Neuronal stem cell (in vitro differentiated cells): ENCODE results near the gene TESMIN.

Source experiments
- DNase-seq: peaks from one replicate; pipeline ENCODE4 v3.0.0-alpha.2; 2013; ENCODE audit warnings: low spot score
- H2AFZ ChIP-seq: one replicate; pipeline ENCODE4 v1.6.1; 2013; ENCODE audit warnings: mild to moderate bottlenecking, low read length, inconsistent platforms
- H2AK5ac ChIP-seq: 2 replicates; pipeline ENCODE4 v1.6.1; 2013; ENCODE audit warnings: low read depth, mild to moderate bottlenecking, inconsistent platforms, low read length, moderate library complexity, mixed read lengths
- H2BK120ac ChIP-seq: 2 replicates; pipeline ENCODE4 v1.6.1; 2013; ENCODE audit warnings: low read depth, mild to moderate bottlenecking, inconsistent platforms, low read length, moderate library complexity, mixed read lengths
- H2BK12ac ChIP-seq: one replicate; pipeline ENCODE4 v1.6.1; 2013; ENCODE audit warnings: low read length, inconsistent platforms
- H2BK15ac ChIP-seq: 2 replicates; pipeline ENCODE4 v1.6.1; 2013; ENCODE audit warnings: mild to moderate bottlenecking, low read length, inconsistent platforms, mixed read lengths
- H2BK5ac ChIP-seq: one replicate; pipeline ENCODE4 v1.6.1; 2013; ENCODE audit warnings: inconsistent platforms, mild to moderate bottlenecking, low read length, moderate library complexity
- H3K14ac ChIP-seq: one replicate; pipeline ENCODE4 v1.6.1; 2013; ENCODE audit warnings: low read length, inconsistent platforms
- H3K18ac ChIP-seq: 2 replicates; pipeline ENCODE4 v1.6.1; 2013; ENCODE audit warnings: low read length, inconsistent platforms
- H3K23ac ChIP-seq: 2 replicates; pipeline ENCODE4 v1.6.1; 2013; ENCODE audit warnings: low read depth, mild to moderate bottlenecking, mixed read lengths, low read length, inconsistent platforms; ENCODE audit not compliant: poor library complexity
- H3K27ac ChIP-seq: replicated peaks from 3 replicates; pipeline ENCODE4 v1.5.1; 2013; ENCODE audit warnings: low read length, inconsistent platforms
- H3K27me3 ChIP-seq, 3 experiments: 2 replicates each; pipeline ENCODE4 v1.6.1; 2013; ENCODE audit warnings: low read length in 3 of 3, mild to moderate bottlenecking in 2 of 3, inconsistent platforms in 1 of 3, low read depth in 1 of 3, mixed read lengths in 1 of 3, moderate library complexity in 1 of 3; ENCODE audit not compliant: control insufficient read depth in 3 of 3, insufficient read depth in 3 of 3
- H3K36me3 ChIP-seq, 2 donors: replicated peaks in 1 of 2; 2 replicates each; pipeline ENCODE4 v1.6.1; 2013; ENCODE audit warnings: low read length in 2 of 2; ENCODE audit not compliant: control insufficient read depth in 2 of 2, insufficient read depth in 2 of 2
- H3K4ac ChIP-seq: 2 replicates; pipeline ENCODE4 v1.6.1; 2013; ENCODE audit warnings: inconsistent platforms, mild to moderate bottlenecking, low read length, moderate library complexity
- H3K4me1 ChIP-seq, 2 donors: 1 replicate in 1 of 2; 2 replicates in 1 of 2; pipeline ENCODE4 v1.6.1; 2013; ENCODE audit warnings: low read length in 2 of 2, low read depth in 1 of 2; ENCODE audit not compliant: control insufficient read depth in 2 of 2, insufficient read depth in 1 of 2
- H3K4me2 ChIP-seq: one replicate; pipeline ENCODE4 v1.6.1; 2013; ENCODE audit warnings: mild to moderate bottlenecking, low read length, inconsistent platforms; ENCODE audit not compliant: insufficient read depth, poor library complexity, severe bottlenecking
- H3K4me3 ChIP-seq, 2 donors: 2 replicates each; pipeline ENCODE4 v1.5.1; 2013; ENCODE audit warnings: low read length in 2 of 2, mild to moderate bottlenecking in 2 of 2, inconsistent platforms in 1 of 2, moderate library complexity in 1 of 2
- H3K79me1 ChIP-seq: one replicate; pipeline ENCODE4 v1.6.1; 2013; ENCODE audit warnings: low read depth, mild to moderate bottlenecking, inconsistent platforms, low read length, moderate library complexity
- H3K9ac ChIP-seq: one replicate; pipeline ENCODE4 v1.6.1; 2013; ENCODE audit warnings: mild to moderate bottlenecking, low read depth, low read length, inconsistent platforms; ENCODE audit not compliant: poor library complexity
- H3K9me3 ChIP-seq, 2 donors: replicated peaks in 1 of 2; 2 replicates each; pipeline versions ENCODE3 to v1.6.1; 2013; ENCODE audit warnings: low read length in 2 of 2, mild to moderate bottlenecking in 2 of 2, inconsistent platforms in 1 of 2, low read depth in 1 of 2, mixed read lengths in 1 of 2, moderate library complexity in 1 of 2; ENCODE audit not compliant: control insufficient read depth in 2 of 2, insufficient read depth in 1 of 2
- H4K8ac ChIP-seq: one replicate; pipeline ENCODE4 v1.6.1; 2013; ENCODE audit warnings: low read depth, mild to moderate bottlenecking, inconsistent platforms, low read length, moderate library complexity
- H4K91ac ChIP-seq: one replicate; pipeline ENCODE4 v1.6.1; 2013; ENCODE audit warnings: low read length, low read depth, mild to moderate bottlenecking, inconsistent platforms; ENCODE audit not compliant: poor library complexity
- WGBS, 2 donors: extraction: QIAGEN DNeasy Blood & Tissue Kit; methylation state at CpG; one replicate each; pipeline ENCODE4 v1.1.7; 2013; ENCODE audit warnings: missing lambda C conversion rate in 2 of 2, mixed read lengths in 1 of 2; ENCODE audit not compliant: insufficient read length in 2 of 2, insufficient replicate concordance in 1 of 2; ENCODE audit errors: extremely low coverage in 2 of 2; 5-methylcytosine and 5-hydroxymethylcytosine counted together

The TESMIN gene

DNA sequence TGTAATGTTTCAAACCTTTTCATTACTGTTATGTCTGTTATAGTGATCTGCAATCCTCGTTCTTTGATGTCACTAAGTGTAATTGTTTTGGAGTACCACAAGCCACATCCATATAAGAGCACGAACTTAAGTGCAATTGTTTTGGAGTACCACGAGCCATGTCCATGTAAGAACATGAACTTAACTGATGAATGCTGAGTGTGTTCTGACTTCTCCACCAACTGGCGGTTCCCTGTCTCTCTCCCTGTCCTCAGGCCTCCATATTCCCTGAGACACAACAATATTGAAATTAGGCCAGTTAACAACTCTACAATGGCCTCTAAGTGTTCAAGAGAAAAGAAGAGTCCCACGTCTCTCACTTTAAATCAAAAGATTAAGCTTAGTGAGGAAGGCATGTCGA is 23.5 kb downstream of the TESMIN start:
- no peak overlapping the region for H3K23ac ChIP-seq
- H3K14ac ChIP-seq = no peak overlapping the region
- no peak overlapping the region for H3K18ac ChIP-seq
- no peaks in the 10 kb centered on the region for H3K4me1 ChIP-seq
- H2BK12ac ChIP-seq = no peak overlapping the region
- no peak overlapping the region for H3K9ac ChIP-seq
- no peaks in the 10 kb centered on the region for H3K9me3 ChIP-seq
- H3K4me3 ChIP-seq = no peak overlapping the region
- no peak overlapping the region for H2BK120ac ChIP-seq
- H4K91ac ChIP-seq = no peak overlapping the region
- H2BK15ac ChIP-seq = no peak overlapping the region
- no peak overlapping the region for H4K8ac ChIP-seq
- no peak overlapping the region for H2AK5ac ChIP-seq
- no CpG with 5 or more reads among the region's 6 CpGs for WGBS, 2 donors
- H3K36me3 ChIP-seq = no peaks in the 10 kb centered on the region
- DNase-seq = no peak
- no peak overlapping the region for H3K27ac ChIP-seq
- no peaks in the 10 kb centered on the region for H3K79me1 ChIP-seq
- no peak overlapping the region for H3K4me2 ChIP-seq
- H2BK5ac ChIP-seq = no peak overlapping the region
- peaks cover 0 to 26% (median 0%) of the 10 kb centered on the region in 3 experiments for H3K27me3 ChIP-seq
- H2AFZ ChIP-seq = no peak overlapping the region
- H3K4ac ChIP-seq = no peak overlapping the region

DNA sequence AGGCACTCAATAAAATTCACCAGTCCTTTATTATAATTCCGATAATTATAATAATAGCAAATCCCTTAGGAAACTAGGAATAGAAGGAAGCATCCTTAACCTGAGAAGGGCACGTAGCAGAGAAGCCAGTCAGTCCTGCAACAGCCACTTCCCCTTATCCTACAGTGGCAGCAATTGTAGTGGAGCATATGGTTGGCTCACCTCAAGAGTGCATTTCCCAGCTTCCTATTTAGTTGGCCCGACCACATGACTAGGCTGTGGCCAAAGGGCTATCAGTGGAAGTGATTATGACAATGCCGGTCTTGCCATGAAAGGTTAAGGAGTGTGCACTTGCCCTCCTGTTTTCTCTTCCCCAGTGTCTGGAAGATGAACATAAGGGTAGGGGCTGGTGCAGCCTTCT is 27.0 kb downstream of the TESMIN start:
- H3K9me3 ChIP-seq = peaks cover 2 to 5% of the 10 kb centered on the region in 2 donors
- no peaks in the 10 kb centered on the region for H3K36me3 ChIP-seq
- H3K27ac ChIP-seq = no peak overlapping the region
- DNase-seq = no peak
- H3K18ac ChIP-seq = no peak overlapping the region
- peaks cover 0 to 13% (median 0%) of the 10 kb centered on the region in 3 experiments for H3K27me3 ChIP-seq
- H2BK12ac ChIP-seq = no peak overlapping the region
- H3K4me2 ChIP-seq = no peak overlapping the region
- no peak overlapping the region for H2AK5ac ChIP-seq
- no peak overlapping the region for H4K91ac ChIP-seq
- no peaks in the 10 kb centered on the region for H3K79me1 ChIP-seq
- no peak overlapping the region for H3K9ac ChIP-seq
- WGBS, 2 donors = no CpG with 5 or more reads among the region's 4 CpGs
- no peak overlapping the region for H3K4me3 ChIP-seq
- no peak overlapping the region for H3K14ac ChIP-seq
- H2BK120ac ChIP-seq = no peak overlapping the region
- no peak overlapping the region for H2BK5ac ChIP-seq
- peak overlapping the region; percentile 52 for H3K23ac ChIP-seq
- no peak overlapping the region for H3K4ac ChIP-seq
- H2BK15ac ChIP-seq = no peak overlapping the region
- H4K8ac ChIP-seq = no peak overlapping the region
- H2AFZ ChIP-seq = no peak overlapping the region
- no peaks in the 10 kb centered on the region for H3K4me1 ChIP-seq

DNA sequence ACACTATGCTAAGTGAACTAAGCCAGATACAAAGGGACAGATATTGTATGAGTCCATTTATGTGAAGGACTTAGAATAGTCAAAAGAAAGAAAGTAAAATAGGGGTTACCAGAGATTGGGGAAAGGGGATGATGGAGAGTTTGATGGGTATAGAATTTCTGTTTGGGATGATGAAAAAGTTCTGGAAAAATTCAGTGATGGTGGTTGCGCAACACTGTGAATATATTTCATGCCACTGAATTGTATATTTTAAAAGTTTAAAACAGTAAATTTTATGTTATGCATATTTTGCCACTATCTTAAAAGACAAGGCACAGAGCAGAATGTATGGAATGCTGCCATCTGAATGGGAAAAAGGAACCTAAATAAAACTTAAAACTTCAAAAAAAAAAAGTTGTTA is 29.2 kb downstream of the TESMIN start:
- Histone ChIP-seq H4K8ac (no peak overlapping the region), H3K23ac (no peak overlapping the region), H2BK15ac (no peak overlapping the region), H4K91ac (no peak overlapping the region), H3K14ac (no peak overlapping the region), H3K79me1 (no peaks in the 10 kb centered on the region), H3K4ac (no peak overlapping the region), H2AFZ (no peak overlapping the region), H3K4me2 (no peak overlapping the region), H2BK120ac (no peak overlapping the region), H3K27ac (no peak overlapping the region), H2BK12ac (no peak overlapping the region), H3K4me3 (no peak overlapping the region), H3K18ac (no peak overlapping the region), H3K9ac (no peak overlapping the region), H2BK5ac (no peak overlapping the region), H3K27me3 (peaks cover 0 to 4% (median 0%) of the 10 kb centered on the region in 3 experiments), H3K9me3 (peaks cover 2 to 5% of the 10 kb centered on the region in 2 donors), H3K36me3 (no peaks in the 10 kb centered on the region), H2AK5ac (no peak overlapping the region), H3K4me1 (no peaks in the 10 kb centered on the region)
- no CpG with 5 or more reads among the region's 1 CpG for WGBS, 2 donors
- no peak for DNase-seq

DNA sequence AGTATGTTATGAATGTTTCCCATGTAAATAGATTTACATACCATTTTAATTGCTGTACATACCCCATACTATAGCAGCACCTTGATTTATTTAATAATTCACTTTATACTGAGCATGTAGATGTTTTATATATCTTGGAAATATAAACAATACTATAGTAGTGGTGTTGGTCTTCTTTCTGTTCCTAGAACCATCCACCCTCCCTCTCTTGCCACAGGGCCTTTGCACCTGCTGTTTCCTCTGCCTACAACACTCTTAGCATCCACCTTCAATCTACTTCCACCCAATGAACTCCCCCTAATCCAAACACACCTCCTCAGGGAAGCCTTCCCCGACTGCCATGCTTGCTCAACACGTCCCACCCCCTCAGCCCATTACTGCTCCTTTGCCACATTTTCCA is 30.2 kb downstream of the TESMIN start:
- no peak for DNase-seq
- peaks cover 2 to 10% of the 10 kb centered on the region in 2 donors for H3K9me3 ChIP-seq
- H3K9ac ChIP-seq = no peak overlapping the region
- WGBS, 2 donors = no CpG with 5 or more reads among the region's 2 CpGs
- no peak overlapping the region for H3K4ac ChIP-seq
- no peak overlapping the region for H2BK12ac ChIP-seq
- no peak overlapping the region for H4K8ac ChIP-seq
- no peak overlapping the region for H2AFZ ChIP-seq
- no peaks in the 10 kb centered on the region for H3K36me3 ChIP-seq
- no peak overlapping the region for H3K14ac ChIP-seq
- peaks cover 0 to 4% (median 0%) of the 10 kb centered on the region in 3 experiments for H3K27me3 ChIP-seq
- H3K4me2 ChIP-seq = no peak overlapping the region
- H3K79me1 ChIP-seq = no peaks in the 10 kb centered on the region
- no peak overlapping the region for H3K23ac ChIP-seq
- H2BK120ac ChIP-seq = no peak overlapping the region
- no peak overlapping the region for H2AK5ac ChIP-seq
- H3K27ac ChIP-seq = no peak overlapping the region
- no peak overlapping the region for H3K18ac ChIP-seq
- no peak overlapping the region for H2BK5ac ChIP-seq
- no peak overlapping the region for H2BK15ac ChIP-seq
- no peak overlapping the region for H4K91ac ChIP-seq
- peak overlapping the region in 1 of 2 donors; percentile 34 for H3K4me3 ChIP-seq
- no peaks in the 10 kb centered on the region for H3K4me1 ChIP-seq
